Activated naive CD8-positive, alpha-beta T cell treated with anti-CD3 and anti-CD28 coated beads for 36 hours (primary cell): ENCODE results near the gene LTK. TPM values are rescaled to one million over a fixed set of nuclear protein-coding genes. Genes with fewer than 3 reads are reported as not detected.
"Not testable (repeated sequence)": the region's sequence is repeated elsewhere in the genome, so short reads cannot be mapped to it uniquely, and the experiment has no call there.

Experiments
- DNase-seq: peaks from one replicate; pipeline ENCODE4 v3.0.0; 2021
- H3K27ac Mint-ChIP-seq: one replicate; pipeline ENCODE4 v1.8.0; 2022; ENCODE audit warnings: mild to moderate bottlenecking, moderate library complexity, mixed read lengths
- H3K27me3 Mint-ChIP-seq: one replicate; pipeline ENCODE4 v1.8.0; 2022; ENCODE audit warnings: mild to moderate bottlenecking, mixed read lengths
- H3K36me3 Mint-ChIP-seq: one replicate; pipeline ENCODE4 v1.8.0; 2021; ENCODE audit warnings: mild to moderate bottlenecking, mixed read lengths
- H3K4me1 Mint-ChIP-seq: one replicate; pipeline ENCODE4 v1.8.0; 2021; ENCODE audit warnings: mixed read lengths
- H3K4me3 Mint-ChIP-seq: one replicate; pipeline ENCODE4 v1.8.0; 2022; ENCODE audit warnings: mild to moderate bottlenecking, moderate library complexity, mixed read lengths
- H3K9me3 Mint-ChIP-seq: one replicate; pipeline ENCODE4 v1.8.0; 2022; ENCODE audit warnings: mixed read lengths
- total RNA-seq, 2 experiments: library from RNA; stranded (reverse); gene quantifications; one replicate each; pipeline ENCODE4 v1.2.3, GENCODE V29; 2021

The LTK gene
- total RNA-seq, 2 experiments from 2014 or later = 0.16 TPM; not detected in 1

DNA sequence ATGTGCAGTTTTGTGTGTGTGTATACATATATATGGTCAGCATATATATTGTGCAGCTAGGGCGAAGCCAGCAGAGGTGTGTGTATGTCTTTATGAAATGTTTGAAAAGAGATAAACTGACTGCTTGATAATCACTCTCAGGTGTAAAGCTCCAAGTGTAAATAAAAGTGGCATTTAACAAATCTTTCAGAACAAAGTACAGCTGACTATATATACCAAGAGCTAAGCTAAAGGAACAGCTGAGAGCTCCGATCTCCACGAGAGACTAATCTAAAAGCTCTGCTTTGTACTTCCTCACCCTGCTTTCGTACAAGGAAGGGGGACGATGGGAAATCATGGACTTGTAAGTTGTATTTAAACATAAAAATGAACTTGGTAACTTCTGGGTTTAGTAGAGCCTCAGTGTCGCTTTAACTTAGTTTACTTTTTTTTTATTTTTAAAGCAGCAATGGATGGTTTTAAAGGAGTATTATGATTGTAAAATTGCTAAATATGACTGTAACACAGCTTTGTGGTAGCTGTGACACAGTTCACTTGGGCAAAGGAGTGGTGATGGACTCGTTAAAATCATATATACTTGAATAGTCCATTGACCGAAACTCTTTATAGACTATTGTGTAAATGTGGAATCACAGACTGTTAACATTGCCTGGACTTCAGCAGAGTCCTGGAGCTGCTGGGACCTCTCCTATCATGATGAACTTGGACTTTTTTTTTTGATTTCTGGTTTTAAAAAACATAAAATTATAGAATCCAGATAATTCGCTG lies 31.3 kb downstream of the LTK start:
- Mint-ChIP-seq H3K36me3 (peaks cover 21% of the 10 kb centered on the region), H3K27me3 (no peaks in the 10 kb centered on the region), H3K9me3 (no peaks in the 10 kb centered on the region), H3K4me1 (peaks cover 18% of the 10 kb centered on the region), H3K27ac (no peak overlapping the region), H3K4me3 (no peak overlapping the region)
- DNase-seq = no peak

DNA sequence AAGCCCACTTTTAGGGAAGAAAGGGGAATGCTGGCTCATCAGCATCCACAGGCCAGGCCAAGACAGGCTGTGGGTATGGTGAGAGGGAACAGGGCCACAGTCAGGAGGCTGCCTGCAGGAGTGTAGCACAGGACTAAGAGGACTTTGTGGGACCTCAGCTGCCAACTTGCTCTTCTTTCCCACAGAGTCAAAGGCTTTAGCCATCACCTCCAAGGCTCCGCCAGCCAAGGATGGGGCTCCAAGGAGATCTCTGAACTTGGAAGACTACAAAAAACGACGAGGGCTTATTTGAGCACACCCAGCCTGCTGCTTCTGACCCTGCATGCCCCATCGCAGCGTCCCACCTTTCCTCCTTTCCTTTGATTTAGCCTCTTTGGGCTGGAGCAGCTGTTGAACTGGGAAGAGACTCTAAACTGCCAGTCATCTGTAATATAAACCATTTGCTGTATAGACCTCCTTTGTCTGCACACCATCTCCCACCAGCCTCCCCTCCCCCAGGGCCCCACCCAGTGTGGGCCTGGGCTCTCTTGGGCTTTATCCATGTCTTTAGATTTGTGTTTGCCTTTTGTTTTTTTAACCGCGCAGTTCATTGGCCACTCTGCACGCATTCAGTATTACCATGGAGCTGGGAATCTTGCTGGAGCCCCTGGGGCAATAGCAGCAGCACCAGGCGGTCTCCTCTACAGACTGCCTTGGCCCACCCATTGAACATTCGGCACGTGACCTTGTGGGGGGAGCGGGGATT lies 33.1 kb downstream of the LTK start:
- no peak overlapping the region for H3K27ac Mint-ChIP-seq
- H3K36me3 Mint-ChIP-seq = peaks cover 31% of the 10 kb centered on the region
- no peak for DNase-seq

DNA sequence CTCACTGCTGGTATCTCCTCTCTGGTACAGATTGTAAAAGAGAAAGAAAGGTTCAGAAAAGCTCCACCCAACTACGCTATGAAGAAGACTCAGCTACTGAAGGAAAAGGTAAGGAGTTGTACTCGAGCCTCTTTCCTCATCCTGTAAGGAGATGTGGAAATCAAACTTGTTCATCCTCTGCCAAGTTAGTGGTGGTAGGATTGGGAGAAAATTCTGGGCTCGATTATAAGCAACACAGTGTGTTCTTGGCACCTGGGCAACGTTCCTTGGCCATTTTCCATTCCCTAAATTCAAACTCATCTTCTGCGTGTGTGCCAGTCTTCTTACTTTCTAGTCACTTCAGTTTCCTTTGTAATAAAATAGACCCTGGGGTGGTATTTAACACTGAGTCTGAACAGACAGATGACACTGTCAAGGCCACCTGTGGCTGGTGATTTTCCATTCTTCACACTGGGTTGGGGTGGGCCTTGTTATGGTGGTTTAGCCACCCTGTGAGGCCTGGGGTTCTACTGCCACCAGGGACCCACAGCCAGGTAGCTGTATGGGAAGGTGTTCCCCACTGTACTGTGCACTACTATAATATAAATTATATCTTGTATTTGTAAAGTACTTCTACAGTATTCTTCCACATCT lies 37.1 kb downstream of the LTK start:
- no peak for DNase-seq
- Mint-ChIP-seq H3K36me3 (peaks cover 30% of the 10 kb centered on the region), H3K4me1 (peaks cover 11% of the 10 kb centered on the region), H3K4me3 (no peak overlapping the region), H3K27me3 (no peaks in the 10 kb centered on the region), H3K27ac (peak overlapping the region; percentile 84), H3K9me3 (no peaks in the 10 kb centered on the region)

More for the DNA sequence above, 33.1 kb downstream of the LTK start:
- Mint-ChIP-seq H3K9me3 (no peaks in the 10 kb centered on the region), H3K4me3 (no peak overlapping the region), H3K27me3 (no peaks in the 10 kb centered on the region), H3K4me1 (peaks cover 25% of the 10 kb centered on the region)

DNA sequence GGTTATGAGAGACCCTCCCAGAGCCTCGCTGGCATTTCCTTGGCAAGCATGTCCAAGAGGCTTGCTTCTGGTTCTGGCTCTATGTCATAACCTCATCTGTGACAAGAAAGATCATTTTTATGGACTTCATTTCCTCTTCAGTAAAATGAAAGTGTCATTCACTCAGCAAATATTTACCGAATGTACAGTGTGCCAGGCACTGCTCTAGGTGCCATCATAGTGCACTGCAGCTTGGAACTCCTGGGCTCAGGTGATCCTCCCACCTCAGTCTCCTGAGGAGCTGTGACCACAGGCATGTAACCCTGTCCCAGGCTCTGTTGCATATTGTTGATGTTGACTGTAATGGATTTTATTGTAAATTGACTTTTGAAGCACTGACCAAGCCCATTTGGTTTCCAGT lies 38.7 kb downstream of the LTK start:
- H3K27me3 Mint-ChIP-seq = no peaks in the 10 kb centered on the region
- no peak overlapping the region for H3K27ac Mint-ChIP-seq
- no peaks in the 10 kb centered on the region for H3K9me3 Mint-ChIP-seq
- H3K4me3 Mint-ChIP-seq = no peak overlapping the region
- H3K4me1 Mint-ChIP-seq = peaks cover 11% of the 10 kb centered on the region
- DNase-seq = no peak
- peaks cover 27% of the 10 kb centered on the region for H3K36me3 Mint-ChIP-seq

DNA sequence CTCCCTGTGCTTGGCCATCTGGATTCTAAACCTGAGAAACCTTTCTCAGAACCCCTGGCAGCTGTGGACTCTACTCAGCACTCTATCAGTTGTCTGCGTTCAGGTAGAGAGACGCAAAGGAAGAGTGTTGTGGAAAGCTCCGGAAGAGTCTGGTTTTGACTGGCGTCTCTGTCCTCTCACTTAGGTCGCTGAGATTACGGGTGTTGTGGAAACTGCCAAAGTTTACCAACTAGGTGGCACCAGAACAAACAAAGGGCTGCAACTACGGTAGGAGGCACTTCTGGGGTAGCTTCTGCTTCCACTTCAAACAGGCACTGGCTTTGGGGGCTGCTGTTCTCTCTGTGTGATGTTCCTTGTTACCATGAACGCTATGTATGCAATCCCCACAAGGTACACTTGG lies 39.2 kb downstream of the LTK start:
- Mint-ChIP-seq H3K4me1 (peaks cover 11% of the 10 kb centered on the region), H3K27me3 (no peaks in the 10 kb centered on the region), H3K9me3 (no peaks in the 10 kb centered on the region), H3K36me3 (peaks cover 31% of the 10 kb centered on the region), H3K27ac (no peak overlapping the region), H3K4me3 (no peak overlapping the region)
- no peak for DNase-seq

DNA sequence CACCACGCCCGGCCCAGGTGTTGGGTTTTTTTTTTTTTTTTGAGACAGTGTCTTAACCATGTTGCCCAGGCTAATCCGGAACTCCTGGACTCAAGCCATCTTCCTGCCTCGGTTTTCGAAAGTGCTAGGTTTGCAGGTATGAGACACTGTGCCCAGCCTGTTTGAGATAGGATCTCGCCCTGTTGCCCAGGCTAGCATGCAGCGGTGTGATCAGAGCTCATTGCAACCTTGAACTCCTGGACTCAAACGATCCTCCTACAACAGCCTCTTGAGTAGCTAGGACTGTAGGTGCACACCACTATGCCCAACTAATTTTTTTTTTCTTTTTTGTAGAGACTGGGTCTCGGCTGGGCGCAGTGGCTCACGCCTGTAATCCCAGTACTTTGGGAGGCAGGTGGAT lies 40.2 kb downstream of the LTK start:
- H3K36me3 Mint-ChIP-seq = peaks cover 27% of the 10 kb centered on the region
- no peak overlapping the region for H3K4me3 Mint-ChIP-seq
- H3K4me1 Mint-ChIP-seq = peaks cover 11% of the 10 kb centered on the region
- no peaks in the 10 kb centered on the region for H3K27me3 Mint-ChIP-seq
- no peaks in the 10 kb centered on the region for H3K9me3 Mint-ChIP-seq
- H3K27ac Mint-ChIP-seq = no peak overlapping the region
- DNase-seq = no peak

DNA sequence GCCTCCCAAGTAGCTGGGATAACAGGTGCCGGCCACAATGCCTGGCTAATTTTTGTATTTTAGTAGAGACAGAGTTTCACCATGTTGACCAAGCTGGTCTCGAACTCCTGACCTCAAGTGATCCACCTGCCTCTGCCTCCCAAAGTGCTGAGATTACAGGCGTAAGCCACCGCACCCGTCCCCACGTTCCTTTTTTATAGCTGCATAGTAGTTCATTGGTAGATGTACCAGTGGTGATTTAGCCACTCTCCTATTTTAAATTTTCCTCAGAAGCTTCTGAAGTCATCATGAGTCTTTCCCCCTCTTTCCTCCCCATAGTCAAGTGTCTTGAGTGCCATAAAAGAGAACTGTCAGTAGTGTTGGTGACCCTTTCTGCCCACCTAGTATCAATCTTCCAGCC lies 44.0 kb downstream of the LTK start:
- H3K9me3 Mint-ChIP-seq, H3K4me3 Mint-ChIP-seq, H3K27me3 Mint-ChIP-seq, DNase-seq, H3K4me1 Mint-ChIP-seq, H3K27ac Mint-ChIP-seq: not testable (repeated sequence)
- H3K36me3 Mint-ChIP-seq = peaks cover 19% of the 10 kb centered on the region

DNA sequence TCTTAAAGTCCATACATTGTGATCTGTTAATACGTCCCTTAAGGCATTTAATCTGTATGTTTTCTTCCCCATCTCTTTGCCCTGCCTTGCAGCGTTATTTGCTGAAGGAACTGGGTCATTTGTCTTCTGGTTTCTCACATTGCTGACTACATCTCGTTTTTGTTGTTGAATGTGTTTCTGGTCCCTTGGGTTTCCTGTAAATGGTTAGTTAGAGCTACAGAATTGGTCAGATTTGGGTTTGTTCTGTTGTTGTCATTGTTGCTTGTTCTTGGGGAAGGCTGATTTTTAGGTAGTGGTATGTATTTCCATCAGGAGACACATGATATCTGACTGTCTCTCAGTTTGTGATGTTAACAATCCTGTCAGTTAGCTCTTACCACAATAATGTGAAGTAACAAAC lies 46.9 kb downstream of the LTK start:
- DNase-seq = no peak
- Mint-ChIP-seq H3K27ac (no peak overlapping the region), H3K4me1 (no peaks in the 10 kb centered on the region), H3K9me3 (no peaks in the 10 kb centered on the region), H3K4me3 (no peak overlapping the region), H3K36me3 (peaks cover 19% of the 10 kb centered on the region), H3K27me3 (no peaks in the 10 kb centered on the region)

DNA sequence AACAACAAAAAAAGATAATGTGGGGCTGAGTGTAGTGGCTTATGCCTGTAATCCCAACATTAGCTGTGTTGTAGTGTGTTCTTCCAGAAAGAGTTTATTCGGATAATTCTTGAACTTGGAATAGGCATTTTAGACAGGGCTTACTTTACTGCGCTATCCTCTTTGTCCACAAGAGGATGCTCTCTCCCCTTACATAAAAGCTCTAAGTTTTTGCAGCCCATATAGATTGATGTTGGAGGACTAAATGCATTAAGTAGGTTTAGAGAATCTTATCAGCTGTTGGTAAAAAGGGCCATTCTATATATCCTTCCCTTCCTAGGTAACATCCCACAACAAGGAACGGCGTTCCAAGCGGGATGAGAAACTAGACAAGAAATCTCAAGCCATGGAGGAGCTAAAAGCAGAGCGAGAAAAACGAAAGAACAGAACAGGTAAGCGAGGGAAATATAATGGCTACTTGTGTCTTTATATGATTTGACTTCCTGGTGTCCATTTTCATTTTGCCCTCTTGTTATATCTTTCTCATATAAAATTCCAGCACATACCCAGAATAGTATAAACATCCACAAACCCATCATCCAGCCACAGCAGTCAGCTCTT lies 47.7 kb downstream of the LTK start:
- H3K27ac Mint-ChIP-seq = no peak overlapping the region
- no peaks in the 10 kb centered on the region for H3K9me3 Mint-ChIP-seq
- peaks cover 18% of the 10 kb centered on the region for H3K36me3 Mint-ChIP-seq
- H3K27me3 Mint-ChIP-seq = no peaks in the 10 kb centered on the region
- no peak for DNase-seq
- no peak overlapping the region for H3K4me3 Mint-ChIP-seq
- no peaks in the 10 kb centered on the region for H3K4me1 Mint-ChIP-seq

DNA sequence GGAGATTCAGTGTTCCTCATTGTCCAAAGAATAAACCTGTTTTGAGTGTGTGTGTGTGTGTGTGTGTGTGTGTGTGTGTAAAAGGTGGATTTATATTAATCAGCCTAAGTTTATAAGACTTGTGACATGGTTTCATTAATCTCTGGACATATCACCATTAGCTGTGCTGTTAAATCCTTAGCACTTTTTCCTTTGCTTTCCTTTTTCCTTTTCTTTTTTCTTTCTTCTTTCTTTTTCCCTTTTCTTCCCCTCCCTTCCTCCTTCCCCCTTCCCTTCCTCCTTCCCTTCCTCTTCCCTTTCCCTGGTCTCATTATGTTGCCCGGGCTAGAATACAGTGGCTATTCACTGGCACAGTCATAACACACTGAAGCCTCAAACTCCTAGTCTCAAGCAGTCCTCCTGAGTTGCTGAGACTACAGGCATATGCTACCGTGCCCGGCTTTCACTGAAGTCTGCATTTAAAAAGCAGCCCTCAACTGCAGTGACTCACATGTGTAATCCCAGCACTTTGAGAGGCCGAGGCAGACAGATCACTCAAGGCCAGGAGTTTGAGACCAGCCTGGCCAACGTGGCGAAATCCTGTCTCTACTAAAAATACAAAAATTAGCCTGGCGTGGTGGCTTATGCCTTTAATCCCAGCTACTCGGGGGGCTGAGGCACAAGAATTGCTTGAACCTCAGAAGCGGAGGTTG lies 48.6 kb downstream of the LTK start:
- H3K27me3 Mint-ChIP-seq = no peaks in the 10 kb centered on the region
- H3K4me3 Mint-ChIP-seq = no peak overlapping the region
- H3K27ac Mint-ChIP-seq = no peak overlapping the region
- no peaks in the 10 kb centered on the region for H3K4me1 Mint-ChIP-seq
- H3K36me3 Mint-ChIP-seq = peaks cover 14% of the 10 kb centered on the region
- no peak for DNase-seq
- no peaks in the 10 kb centered on the region for H3K9me3 Mint-ChIP-seq

DNA sequence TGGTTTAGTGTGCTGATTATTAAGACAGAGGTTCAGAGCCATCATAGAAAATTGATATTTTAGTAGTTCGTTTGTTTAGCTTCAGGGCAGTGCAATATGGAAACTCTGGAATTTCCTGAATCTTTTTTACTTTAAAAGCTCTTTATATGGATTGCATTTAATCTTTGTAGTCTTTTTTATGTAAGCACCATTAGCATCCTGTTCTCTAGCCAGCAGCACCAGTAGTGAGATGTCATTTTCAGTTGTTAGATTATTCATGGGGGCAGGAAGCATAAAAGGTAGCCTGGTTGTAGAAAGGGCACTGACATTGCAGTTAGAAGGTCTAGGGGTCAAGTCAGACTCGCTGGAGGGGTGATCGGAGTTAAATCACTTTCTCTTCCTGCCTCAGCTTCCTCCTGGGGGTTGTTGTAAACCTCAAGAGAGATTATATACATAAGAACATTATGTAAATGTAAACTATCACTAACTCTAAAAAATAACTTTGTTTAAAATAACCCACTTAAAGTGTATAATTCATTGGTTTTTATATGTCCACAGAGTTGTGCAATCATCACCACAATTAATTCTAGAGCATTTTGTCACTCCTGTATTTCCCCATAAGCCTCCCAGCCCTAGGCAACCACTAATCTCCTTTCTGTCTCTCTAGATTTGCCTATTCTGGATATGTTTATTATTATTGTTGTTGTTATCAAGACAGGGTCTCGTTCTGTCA lies 51.4 kb downstream of the LTK start:
- Mint-ChIP-seq H3K27me3 (no peaks in the 10 kb centered on the region), H3K27ac (no peak overlapping the region), H3K4me1 (no peaks in the 10 kb centered on the region), H3K9me3 (no peaks in the 10 kb centered on the region), H3K4me3 (no peak overlapping the region), H3K36me3 (peaks cover 12% of the 10 kb centered on the region)
- DNase-seq = no peak
